GM23338 (cell line): ENCODE measurements around the gene SMARCC2. TPM values are rescaled to one million over a fixed set of nuclear protein-coding genes. Genes with fewer than 3 reads are reported as not detected.

ENCODE experiments used
- ATAC-seq: fragments of 200-7000 bp; cut with Tn5 transposase; 3 replicates; pipeline ENCODE4 v1.9.1; 2020
- DNase-seq: peaks from one replicate; pipeline ENCODE4 v3.0.0-alpha.2; 2015; ENCODE audit warnings: low spot score
- H2AFZ ChIP-seq: fragments of 200-600 bp; sonication (generic); 2 replicates; pipeline ENCODE4 v1.8.0; 2016; ENCODE audit warnings: antibody characterized with exemption, mild to moderate bottlenecking, moderate library complexity
- H3F3A ChIP-seq: fragments of 200-600 bp; sonication (generic); replicated peaks from 2 replicates; pipeline ENCODE4 v1.8.0; 2017; ENCODE audit warnings: antibody characterized with exemption, mixed run types, low read depth
- H3K27ac ChIP-seq: fragments of 200-600 bp; sonication (generic); 2 replicates; pipeline ENCODE4 v1.6.1; 2016; ENCODE audit warnings: low read depth
- H3K27me3 ChIP-seq: fragments of 200-600 bp; sonication (generic); 2 replicates; pipeline ENCODE4 v1.8.0; 2016; ENCODE audit warnings: mild to moderate bottlenecking, mixed run types, moderate library complexity; ENCODE audit not compliant: insufficient read depth
- H3K36me3 ChIP-seq: fragments of 200-600 bp; sonication (generic); 2 replicates; pipeline ENCODE4 v1.8.0; 2016; ENCODE audit warnings: mild to moderate bottlenecking; ENCODE audit not compliant: insufficient read depth
- H3K4me1 ChIP-seq: fragments of 200-600 bp; sonication (generic); 2 replicates; pipeline ENCODE4 v1.8.0; 2016; ENCODE audit warnings: mild to moderate bottlenecking, moderate library complexity; ENCODE audit not compliant: insufficient read depth
- H3K4me2 ChIP-seq: fragments of 200-600 bp; sonication (generic); 2 replicates; pipeline ENCODE4 v1.7.1; 2017; ENCODE audit warnings: mixed run types
- H3K4me3 ChIP-seq: fragments of 200-600 bp; sonication (generic); 2 replicates; pipeline ENCODE4 v1.6.1; 2016; ENCODE audit warnings: mixed run types
- H3K79me2 ChIP-seq: fragments of 200-600 bp; sonication (generic); replicated peaks from 2 replicates; pipeline ENCODE4 v1.8.0; 2017; ENCODE audit warnings: mild to moderate bottlenecking; ENCODE audit not compliant: insufficient read depth
- H3K9me2 ChIP-seq: fragments of 200-600 bp; sonication (generic); 2 replicates; pipeline ENCODE4 v1.8.0; 2017; ENCODE audit not compliant: insufficient read depth
- H4K20me1 ChIP-seq: fragments of 200-600 bp; sonication (generic); replicated peaks from 2 replicates; pipeline ENCODE4 v1.8.0; 2017; ENCODE audit warnings: mild to moderate bottlenecking; ENCODE audit not compliant: insufficient read depth
- H3K27ac Mint-ChIP-seq: 2 replicates; pipeline ENCODE4 v1.8.0; 2020; ENCODE audit warnings: inconsistent platforms, mild to moderate bottlenecking, moderate library complexity, mixed read lengths
- H3K27me3 Mint-ChIP-seq: 3 replicates; pipeline ENCODE4 v1.8.0; 2022; ENCODE audit warnings: low read depth, mild to moderate bottlenecking, moderate library complexity, mixed read lengths, inconsistent platforms; ENCODE audit not compliant: insufficient read depth, poor library complexity
- H3K36me3 Mint-ChIP-seq: 3 replicates; pipeline ENCODE4 v1.8.0; 2021; ENCODE audit warnings: low read depth, mild to moderate bottlenecking, inconsistent platforms, moderate library complexity, mixed read lengths
- H3K4me1 Mint-ChIP-seq: 3 replicates; pipeline ENCODE4 v1.8.0; 2020; ENCODE audit warnings: mild to moderate bottlenecking, inconsistent platforms, mixed read lengths
- H3K4me3 Mint-ChIP-seq: 3 replicates; pipeline ENCODE4 v1.8.0; 2021; ENCODE audit warnings: moderate library complexity, mild to moderate bottlenecking, inconsistent platforms, mixed read lengths
- H3K9me3 Mint-ChIP-seq: 3 replicates; pipeline ENCODE4 v1.8.0; 2020; ENCODE audit warnings: moderate library complexity, mild to moderate bottlenecking, inconsistent platforms, mixed read lengths
- CREB1 ChIP-seq: fragments of 250-450 bp; sonication (Bioruptor Pico); IDR thresholded peaks from 2 replicates; pipeline ENCODE4 v1.5.0; 2020; ENCODE audit warnings: low read depth, mild to moderate bottlenecking, moderate library complexity
- CTCF ChIP-seq, 2 experiments: fragments of 200-600 bp in 1 of 2; sonication (generic) in 1 of 2; conservative IDR thresholded peaks; 2 replicates each; pipeline versions ENCODE4 v1.5.1 to v1.6.1; 2016 to 2017; ENCODE audit warnings: antibody characterized with exemption in 2 of 2, low read depth in 2 of 2, mild to moderate bottlenecking in 2 of 2, moderate library complexity in 1 of 2
- ETS1 ChIP-seq: IDR thresholded peaks from 2 replicates; pipeline ENCODE4 v1.6.1; 2016; ENCODE audit warnings: antibody characterized with exemption
- EZH2 ChIP-seq: fragments of 200-600 bp; sonication (generic); IDR thresholded peaks from one replicate; pipeline ENCODE4 v1.8.0; 2017; ENCODE audit warnings: antibody characterized with exemption, mild to moderate bottlenecking, low read depth; ENCODE audit not compliant: unreplicated experiment
- JUNB ChIP-seq: IDR thresholded peaks from one replicate; pipeline ENCODE4 v1.6.1; 2016; ENCODE audit warnings: antibody characterized with exemption; ENCODE audit not compliant: unreplicated experiment
- NANOG ChIP-seq: IDR thresholded peaks from 2 replicates; pipeline ENCODE4 v1.6.1; 2016; ENCODE audit warnings: antibody characterized with exemption, borderline replicate concordance
- POLR2AphosphoS5 ChIP-seq: IDR thresholded peaks from 2 replicates; pipeline ENCODE4 v1.6.1; 2016; ENCODE audit warnings: antibody characterized with exemption, low read depth
- REST ChIP-seq: IDR thresholded peaks from one replicate; pipeline ENCODE4 v1.6.1; 2018; ENCODE audit warnings: antibody characterized with exemption; ENCODE audit not compliant: unreplicated experiment
- STAT1 ChIP-seq: IDR thresholded peaks from one replicate; pipeline ENCODE4 v1.6.1; 2016; ENCODE audit warnings: antibody characterized with exemption; ENCODE audit not compliant: unreplicated experiment
- ZNF114 ChIP-seq: fragments of 250-450 bp; sonication (Bioruptor Pico); IDR thresholded peaks from 2 replicates; pipeline ENCODE4 v1.5.0; 2020; ENCODE audit warnings: mild to moderate bottlenecking, moderate library complexity
- ZNF331 ChIP-seq: fragments of 250-450 bp; sonication (Bioruptor Pico); IDR thresholded peaks from 2 replicates; pipeline ENCODE4 v1.5.0; 2020; ENCODE audit warnings: low read depth, mild to moderate bottlenecking, moderate library complexity
- long read RNA-seq: library from polyadenylated mRNA; unstranded; transcript quantifications from one replicate; pipeline ENCODE4 v2.0.0, GENCODE V29; 2020; ENCODE audit not compliant: unreplicated experiment
- polyA plus RNA-seq: library from polyadenylated mRNA; unstranded; fragments of >200 nt; fragmentation: Nextera tagmentation; extraction: Ambion mirVana; gene quantifications from 2 replicates; pipeline ENCODE4 v1.2.1, GENCODE V29; 2016
- total RNA-seq: library from RNA; depleted of rRNA; stranded (reverse); fragments of >200 nt; shearing (Covaris generic); gene quantifications from 2 replicates; pipeline ENCODE4 v1.2.3, GENCODE V29; 2014; rRNA removed

Gene SMARCC2
- 40.4 and 44.5 TPM in 2 replicates for total RNA-seq
- 52.1 and 68.3 TPM in 2 replicates for polyA plus RNA-seq
- long read RNA-seq, full-length matches to known transcripts = 3 of 18 reads
- long read RNA-seq, partial matches to known transcripts = 14 of 18 reads
- long read RNA-seq, other reads (novel, unspliced or antisense) = 1 of 18 reads

DNA sequence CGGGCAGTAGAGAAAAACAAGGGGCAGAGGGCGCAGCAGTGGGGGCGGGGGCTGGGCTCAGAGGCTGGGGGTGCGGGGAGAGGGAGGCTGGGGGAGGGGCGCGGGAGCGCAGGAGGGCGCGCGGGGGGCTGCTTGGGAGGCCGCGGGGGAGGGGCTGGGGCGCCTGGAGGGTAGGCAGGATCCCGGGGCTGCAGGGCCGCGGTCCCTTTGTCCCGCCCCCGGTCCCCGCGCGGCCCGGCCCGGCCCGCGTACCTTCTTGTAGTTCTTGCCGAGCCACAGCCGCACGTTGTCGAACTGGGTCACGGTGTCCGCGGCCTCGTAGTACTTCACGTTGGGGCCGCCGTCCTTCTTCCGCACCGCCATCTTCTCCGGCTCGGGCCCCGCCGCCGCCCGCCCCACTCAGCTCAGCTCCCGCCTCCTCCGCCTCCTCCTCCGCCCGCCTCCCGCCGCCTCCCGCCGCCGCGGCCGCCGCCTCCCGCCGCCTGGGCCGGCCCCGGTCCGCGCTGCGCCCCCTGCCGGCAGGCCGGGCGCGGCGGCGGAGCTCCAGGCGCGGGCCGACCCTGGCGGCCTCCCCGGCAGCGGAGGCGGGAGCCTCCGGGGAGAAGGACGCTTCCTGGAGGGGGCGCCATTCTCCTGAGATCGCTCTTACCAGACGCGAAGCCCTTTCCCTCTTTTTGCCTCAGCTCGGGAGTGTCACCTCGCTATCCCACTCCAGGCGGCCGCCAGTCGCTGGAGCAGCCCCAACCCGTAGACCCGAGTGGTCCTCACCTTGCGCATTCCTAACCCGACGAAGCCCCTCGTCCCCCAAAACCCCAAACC, at the start of gene SMARCC2:
SMARCC2 (minus strand) TSS at position 385 of the 819 bp plus-strand sequence; CDS start at position 363, 22 bp downstream.
- Mint-ChIP-seq H3K27me3 (peaks cover 15% of the 10 kb centered on the region), H3K36me3 (peaks cover 53% of the 10 kb centered on the region), H3K27ac (peak within 1 kb of the TSS; percentile 98), H3K4me3 (peak within 1 kb of the TSS; percentile 99), H3K9me3 (peaks cover 6% of the 10 kb centered on the region; the same call in 2 of the 3 replicates), H3K4me1 (peaks cover 29% of the 10 kb centered on the region)
- no peaks in the 10 kb centered on the region for H3K27me3 ChIP-seq
- peaks cover 35% of the 10 kb centered on the region for H3K79me2 ChIP-seq
- peaks cover 13% of the 10 kb centered on the region for H4K20me1 ChIP-seq
- peaks cover 23% of the 10 kb centered on the region for H3K36me3 ChIP-seq
- ATAC-seq = peak; percentile 77
- TF ChIP-seq STAT1 (no peak), CREB1 (peak; percentile 28; the same call in 1 of the 2 replicates), CTCF (conservative IDR thresholded peaks at IDR 0.05; ENCODE audit: low read depth in 2 of 2) (peak; percentile 55 to 78), POLR2AphosphoS5 (peak; percentile 53)
- DNase-seq = peak; percentile 93
- H3K4me2 ChIP-seq = peak within 1 kb of the TSS; percentile 97
- no peaks in the 10 kb centered on the region for H3K9me2 ChIP-seq
- H3K27ac ChIP-seq = peak within 1 kb of the TSS; percentile 100
- peak within 1 kb of the TSS; percentile 100 for H3K4me3 ChIP-seq
- peaks cover 17% of the 10 kb centered on the region; the same call in 1 of the 2 replicates for H3F3A ChIP-seq
- peaks cover 12% of the 10 kb centered on the region for H3K4me1 ChIP-seq
- H2AFZ ChIP-seq = peak within 1 kb of the TSS; percentile 97

DNA sequence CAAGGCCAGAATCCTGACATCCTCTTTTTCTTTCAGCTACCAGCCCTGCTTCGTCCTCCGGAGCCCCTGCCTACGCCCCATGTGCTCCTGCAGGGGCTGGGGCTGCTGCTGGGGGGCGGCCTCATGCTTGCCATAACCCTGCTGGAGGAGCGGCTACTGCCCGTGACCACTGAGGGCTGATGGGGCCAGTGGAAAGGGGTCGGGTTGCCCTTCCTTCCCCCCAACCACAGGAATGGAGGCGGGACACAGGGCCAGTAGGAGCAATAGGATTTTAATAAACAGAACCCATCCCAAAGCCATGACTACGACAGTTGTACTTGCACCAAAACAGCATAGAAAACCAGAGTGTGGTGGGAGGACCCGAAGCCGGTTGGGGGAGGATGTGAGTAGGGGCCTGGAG, 48.3 kb upstream of the SMARCC2 start:
- TF ChIP-seq EZH2 (no peak), CREB1 (no peak), CTCF (conservative IDR thresholded peaks at IDR 0.05; ENCODE audit: low read depth in 2 of 2) (no peak), REST (no peak), ZNF114 (CRISPR knock-in tag) (no peak), ZNF331 (no peak), POLR2AphosphoS5 (no peak), JUNB (no peak), ETS1 (no peak), NANOG (no peak)
- Histone ChIP-seq H2AFZ (no peak overlapping the region), H3K4me2 (no peak overlapping the region), H3K4me1 (no peaks in the 10 kb centered on the region), H3K9me2 (no peaks in the 10 kb centered on the region), H3K79me2 (no peaks in the 10 kb centered on the region), H3F3A (peaks cover 4% of the 10 kb centered on the region; the same call in 1 of the 2 replicates), H3K27me3 (peaks cover 4% of the 10 kb centered on the region; the same call in 1 of the 2 replicates), H3K36me3 (peaks cover 17% of the 10 kb centered on the region; the same call in 1 of the 2 replicates), H4K20me1 (peaks cover 7% of the 10 kb centered on the region; the same call in 1 of the 2 replicates), H3K4me3 (no peak overlapping the region), H3K27ac (no peak overlapping the region)
- H3K27ac Mint-ChIP-seq = 0 out of 2 replicates have a peak overlapping the region, but pooled peaks have one; percentile 57
- peaks cover 22% of the 10 kb centered on the region for H3K27me3 Mint-ChIP-seq
- H3K36me3 Mint-ChIP-seq = peaks cover 20% of the 10 kb centered on the region
- peaks cover 10% of the 10 kb centered on the region; the same call in 2 of the 3 replicates for H3K4me1 Mint-ChIP-seq
- DNase-seq = peak; percentile 53
- no peaks in the 10 kb centered on the region for H3K9me3 Mint-ChIP-seq
- H3K4me3 Mint-ChIP-seq = no peak overlapping the region
- ATAC-seq = peak; percentile 69
